ENCODE data around the gene KIF6.

KIF6 gene

GRCh38 chr6:39594285-39594684 lies 130.9 kb downstream of the KIF6 start:
- no peak for DNase-seq (ENCODE audit: low spot score)

GRCh38 chr6:39593646-39594045 lies 131.6 kb downstream of the KIF6 start:
- no peak for DNase-seq (ENCODE audit: low spot score)

DNA sequence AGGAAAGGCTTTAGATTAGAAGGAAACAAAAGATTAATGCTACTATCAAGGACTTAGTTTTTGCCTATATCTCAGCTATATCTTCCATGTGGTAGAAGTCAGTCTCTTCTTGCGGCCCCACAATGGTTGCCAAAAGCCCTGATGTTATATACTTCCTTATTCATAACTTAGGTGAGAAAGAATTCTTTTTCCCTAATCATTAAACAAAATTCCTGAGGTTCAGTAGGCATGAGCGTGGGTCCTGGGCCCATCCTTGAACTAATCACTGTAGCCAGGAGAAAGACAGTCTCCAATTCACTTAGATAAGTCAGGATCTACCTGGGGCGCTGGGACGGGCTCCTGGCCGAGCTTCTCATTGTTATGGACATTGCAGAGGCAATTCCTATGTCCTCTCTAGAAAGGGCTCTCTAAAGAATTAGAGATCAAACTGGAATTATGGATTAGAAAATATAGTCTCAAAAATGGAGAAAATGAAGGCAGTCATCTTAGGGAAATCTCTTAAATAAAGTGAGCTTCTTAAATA lies 134.3 kb downstream of the KIF6 start:
- DNase-seq (ENCODE audit: low spot score): no peak

GRCh38 chr6:39587080-39587479 lies 138.1 kb downstream of the KIF6 start:
- DNase-seq (ENCODE audit: low spot score): no peak

DNA sequence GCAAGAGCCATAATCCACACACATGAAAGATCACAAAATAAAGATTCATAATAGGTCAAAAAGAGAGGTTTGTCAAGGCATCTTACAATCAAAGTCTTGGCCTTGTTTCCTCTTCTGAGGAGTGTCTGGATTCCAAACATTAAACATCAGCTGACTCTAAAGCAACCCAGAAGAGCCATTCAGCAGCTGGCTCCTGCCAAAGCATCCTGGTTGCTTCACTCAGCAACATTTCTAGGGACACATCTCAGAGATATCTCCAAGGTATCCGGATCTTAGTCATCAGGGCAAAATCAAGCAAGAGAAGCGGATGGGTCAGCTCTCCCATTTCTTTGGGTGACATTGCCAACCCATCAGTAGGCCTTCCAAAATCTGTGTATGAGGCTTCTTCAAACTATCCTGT lies 139.6 kb downstream of the KIF6 start:
- DNase-seq (ENCODE audit: low spot score): no peak

GRCh38 chr6:39577446-39578165 lies 147.6 kb downstream of the KIF6 start:
- no peak for DNase-seq (ENCODE audit: low spot score)

DNA sequence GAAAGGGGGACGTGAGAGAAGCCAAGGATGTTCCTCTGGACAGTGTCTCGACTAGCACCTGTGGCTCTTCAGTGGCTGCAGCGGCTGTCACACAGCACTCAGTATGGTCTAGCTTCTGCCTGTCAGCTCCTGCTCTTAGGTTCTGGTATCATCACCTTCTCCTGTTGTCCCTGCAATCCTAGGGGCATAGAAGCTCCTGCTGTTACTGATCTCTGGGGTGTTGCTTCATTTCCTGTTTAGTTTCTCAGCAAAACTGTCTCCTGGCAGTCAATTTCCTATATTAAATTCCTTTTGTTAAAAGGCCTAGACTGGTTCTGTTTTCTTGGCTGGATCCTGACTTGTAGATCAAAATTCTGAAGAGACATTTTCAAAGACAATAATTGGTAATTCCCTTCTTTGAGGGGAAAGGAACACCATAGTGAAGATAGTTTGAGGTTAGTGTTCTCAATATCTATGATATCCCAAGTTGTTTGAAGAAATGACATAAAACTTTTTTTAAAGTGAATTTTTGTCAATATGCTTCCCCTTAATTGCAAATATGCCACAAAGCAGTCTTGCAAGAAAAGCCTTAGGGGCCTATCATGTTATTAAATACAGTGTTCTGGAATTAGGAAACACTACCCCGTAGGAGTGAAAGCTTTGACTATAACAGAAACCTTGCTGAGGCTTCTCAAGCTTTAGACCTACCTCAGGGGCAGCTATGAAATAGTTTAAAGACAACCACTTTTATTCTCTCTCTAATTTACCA lies 148.5 kb downstream of the KIF6 start:
- no peak for DNase-seq (ENCODE audit: low spot score)

DNA sequence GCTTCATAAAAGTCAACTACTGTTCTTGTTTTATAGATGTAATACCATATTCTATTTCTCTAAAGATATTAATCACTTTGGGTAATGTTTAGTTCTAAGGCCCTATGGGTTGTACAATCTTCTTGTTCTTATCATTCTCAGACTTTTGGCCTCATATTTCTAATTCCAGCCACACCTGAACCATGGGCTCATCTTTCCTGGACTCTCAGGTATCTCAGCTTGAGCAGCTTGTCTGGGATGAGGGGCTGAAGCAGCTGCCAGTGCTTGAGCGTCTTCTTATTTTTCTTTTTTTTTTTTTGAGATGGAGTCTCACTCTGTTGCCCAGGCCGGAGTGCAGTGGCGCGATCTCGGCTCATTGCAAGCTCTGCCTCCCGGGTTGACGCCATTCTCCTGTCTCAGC lies 150.2 kb downstream of the KIF6 start:
- no peak for DNase-seq (ENCODE audit: low spot score)

GRCh38 chr6:39573541-39573940 lies 151.7 kb downstream of the KIF6 start:
- DNase-seq (ENCODE audit: low spot score): no peak

- DNase-seq (ENCODE audit: low spot score): no peak
These were observed 152.4 kb downstream of the KIF6 start for GRCh38 chr6:39572661-39573340.

GRCh38 chr6:39568896-39569295 lies 156.3 kb downstream of the KIF6 start:
- DNase-seq (ENCODE audit: low spot score): peak; percentile 63

DNA sequence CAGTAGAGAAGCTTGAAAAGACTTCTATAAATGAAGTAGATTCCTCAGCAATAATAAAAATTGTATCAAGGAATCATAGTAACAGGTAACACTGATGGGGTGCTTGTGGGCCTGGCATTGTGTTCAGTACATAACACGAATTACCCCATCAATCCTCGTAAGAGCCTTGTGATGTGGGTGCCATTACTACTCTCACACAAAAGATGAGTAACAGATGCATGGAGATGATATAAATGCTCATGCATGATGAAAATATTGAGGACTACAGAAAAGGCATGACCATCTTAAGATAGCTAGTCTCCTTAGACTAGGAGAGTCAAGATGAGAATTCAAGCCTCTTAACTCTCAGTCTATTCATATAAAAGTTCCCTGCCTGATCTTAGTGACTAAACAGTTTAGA lies 158.1 kb downstream of the KIF6 start:
- DNase-seq (ENCODE audit: low spot score): no peak

DNA sequence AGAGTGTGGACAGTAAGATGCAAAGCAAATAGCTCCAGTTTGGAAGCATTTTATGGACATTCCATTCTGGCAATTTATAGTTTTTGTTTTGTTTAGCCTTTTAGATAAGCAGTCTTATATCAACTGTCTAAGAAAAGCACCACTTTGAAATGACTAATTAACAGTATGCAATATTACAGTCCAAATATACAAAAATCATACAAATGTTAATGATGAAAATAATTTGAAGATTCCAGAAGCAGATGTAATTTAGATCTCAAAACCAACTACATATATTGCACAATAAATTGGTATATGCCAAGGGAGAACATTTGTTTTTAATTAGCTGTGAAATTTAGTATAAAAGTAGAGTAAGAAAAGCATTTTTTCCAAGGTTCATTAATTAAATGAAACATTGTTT lies 158.8 kb downstream of the KIF6 start:
- DNase-seq (ENCODE audit: low spot score): peak; percentile 11

- no peak for DNase-seq (ENCODE audit: low spot score)
These were observed 159.3 kb downstream of the KIF6 start for GRCh38 chr6:39565956-39566355.

DNA sequence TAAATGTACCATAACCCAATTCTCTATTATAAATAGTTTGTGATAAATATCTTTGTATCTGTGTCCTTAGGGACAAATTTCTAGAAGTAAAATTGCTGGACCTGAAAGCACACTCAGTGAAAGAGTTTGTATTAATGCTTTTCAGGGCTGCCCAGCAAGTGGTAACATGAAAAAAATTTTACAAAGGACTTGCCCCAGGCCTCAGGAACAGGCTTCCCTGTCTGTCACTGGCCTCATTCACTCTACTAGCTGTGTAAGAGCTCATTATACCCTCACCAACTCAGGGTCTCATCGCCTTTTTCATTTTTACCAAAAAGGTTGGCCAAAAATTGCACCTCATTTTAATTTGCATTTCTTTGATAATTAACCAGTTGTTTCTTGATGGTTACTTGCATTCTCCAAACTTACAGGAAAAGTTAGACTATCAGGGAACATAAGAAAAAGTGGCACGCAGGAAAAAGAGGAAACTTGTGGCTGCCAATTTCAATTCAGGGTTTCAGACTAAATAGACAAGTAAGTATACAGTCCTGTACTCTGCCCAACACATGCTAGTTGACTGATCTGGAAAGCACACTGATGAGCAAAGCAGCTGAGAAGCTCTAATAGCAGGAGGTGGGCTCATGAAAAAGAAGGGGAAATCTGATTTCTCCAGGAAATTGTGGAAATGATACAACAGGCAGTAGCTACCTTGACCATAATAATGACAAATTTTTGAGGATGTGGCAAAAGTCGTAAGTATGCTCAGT lies 161.5 kb downstream of the KIF6 start:
- no peak for DNase-seq (ENCODE audit: low spot score)

- DNase-seq (ENCODE audit: low spot score): peak; percentile 36
These were observed 163.5 kb downstream of the KIF6 start for GRCh38 chr6:39561536-39562266.

- no peak for DNase-seq (ENCODE audit: low spot score)
These were observed 164.3 kb downstream of the KIF6 start for GRCh38 chr6:39560915-39561314.

DNA sequence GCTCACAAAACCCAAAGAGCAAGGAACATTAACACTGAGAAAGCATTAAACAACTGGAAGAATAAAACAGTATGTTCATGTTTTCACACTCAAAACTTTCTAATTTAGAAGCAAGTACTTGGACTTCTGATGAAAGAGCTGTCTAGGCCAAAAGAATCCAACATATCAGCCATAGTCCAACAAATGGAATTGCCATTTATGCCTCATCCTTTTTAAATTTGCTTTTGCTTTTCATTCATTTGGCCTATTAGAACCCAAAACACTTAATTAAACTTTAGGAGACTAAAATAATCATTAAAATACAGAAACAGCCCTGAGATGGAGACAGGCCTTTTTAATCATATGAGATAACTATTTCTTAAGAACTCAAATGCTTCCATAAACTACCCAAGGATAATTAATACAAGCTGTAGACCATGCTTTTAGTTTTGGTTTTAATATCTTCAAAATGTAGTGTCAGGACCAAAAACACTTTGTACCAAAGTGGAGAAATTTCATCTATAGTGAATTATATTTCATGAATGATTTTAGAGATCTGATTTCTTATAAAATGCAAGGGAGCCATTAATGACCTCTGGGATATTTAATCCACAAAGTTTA lies 166.5 kb downstream of the KIF6 start:
- peak; percentile 16 for DNase-seq (ENCODE audit: low spot score)

DNA sequence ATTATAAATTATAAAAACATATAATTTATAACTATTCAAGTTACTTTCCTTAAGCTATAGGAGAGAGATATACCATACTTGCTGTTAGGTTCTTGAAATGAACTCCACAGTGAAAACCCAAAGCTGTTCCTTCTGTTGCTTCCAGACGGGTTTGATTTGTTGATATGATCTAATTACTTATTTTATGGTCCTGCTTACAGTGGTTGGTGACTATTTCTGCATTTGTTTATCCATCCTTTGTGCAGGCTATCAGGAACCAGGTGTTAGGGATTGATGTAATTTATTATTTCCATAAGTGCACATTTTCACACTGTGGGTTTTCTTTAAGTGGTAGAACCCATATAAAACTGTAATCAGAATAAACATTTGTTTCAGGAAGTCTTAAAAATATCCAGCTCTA lies 167.1 kb downstream of the KIF6 start:
- DNase-seq (ENCODE audit: low spot score): no peak

DNA sequence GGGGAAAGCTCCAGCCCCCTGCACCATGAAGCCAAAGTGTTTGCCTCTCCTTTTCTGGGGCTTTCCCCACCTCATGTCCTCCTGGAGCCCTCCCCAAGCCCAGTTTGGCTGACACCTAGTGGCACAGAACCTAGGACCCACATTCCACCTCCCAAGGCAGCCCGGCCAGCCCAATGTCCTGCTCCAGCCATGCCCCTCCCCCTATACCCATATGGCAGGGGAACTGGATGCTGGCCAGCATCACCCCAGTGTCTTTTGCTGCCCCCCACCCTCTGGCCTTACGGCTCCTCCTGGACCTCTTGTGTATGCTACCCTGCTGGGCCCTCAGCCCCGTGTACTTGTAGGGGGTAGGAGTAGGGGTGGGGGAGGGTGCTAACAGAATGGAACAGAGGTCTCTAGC lies 170.1 kb downstream of the KIF6 start:
- no peak for DNase-seq (ENCODE audit: low spot score)

Measured in GM03348 (cell line).